ENCODE measurements around the gene RITA1.
A peak's percentile ranks its signal among the peaks of the same experiment; 100 is the strongest.

Gene RITA1

DNA sequence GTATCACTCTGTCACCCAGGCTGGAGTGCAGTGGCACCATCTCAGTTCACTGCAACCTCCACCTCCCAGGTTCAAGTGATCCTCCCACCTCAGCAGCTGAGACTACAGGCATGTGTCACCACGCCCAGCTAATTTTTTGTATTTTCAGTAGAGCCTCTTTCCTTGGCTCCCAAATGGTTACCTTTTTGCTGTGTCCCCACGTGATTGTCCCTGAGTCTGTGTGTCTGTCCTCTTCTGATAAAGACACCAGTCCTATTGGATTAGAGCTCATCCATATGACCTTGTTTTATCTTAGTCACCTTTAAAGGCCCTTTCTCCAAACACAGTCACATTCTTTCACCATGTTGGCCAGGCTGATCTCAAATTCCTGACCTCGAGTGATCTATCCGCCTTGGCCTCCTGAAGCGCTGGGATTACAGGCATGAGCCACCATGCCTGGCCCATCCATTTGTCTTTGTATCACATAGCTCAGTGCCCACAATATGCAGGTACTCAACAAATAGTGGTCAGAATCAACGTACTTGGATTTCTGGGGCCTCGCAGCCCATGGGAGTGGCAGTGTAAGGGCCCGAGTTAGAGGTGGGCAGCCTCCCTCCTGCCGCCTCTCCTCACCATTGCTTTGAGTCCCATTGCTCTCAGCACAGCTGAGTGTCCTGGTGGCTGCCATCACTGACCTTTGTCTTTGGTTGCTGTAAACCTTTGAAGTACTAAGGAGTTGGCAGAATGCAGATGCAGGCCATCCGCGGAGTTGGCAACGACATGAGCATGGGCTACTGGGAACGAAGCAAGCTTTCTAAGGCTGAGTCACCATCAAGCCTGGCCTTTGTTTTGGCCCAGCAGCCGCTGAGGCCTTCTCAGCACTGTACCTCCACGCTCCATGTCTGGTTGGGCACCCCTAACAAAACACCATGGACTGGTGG is 45.1 kb downstream of the RITA1 start:
- DNase-seq (ENCODE audit: low read depth, low spot score) = peak; percentile 62

DNA sequence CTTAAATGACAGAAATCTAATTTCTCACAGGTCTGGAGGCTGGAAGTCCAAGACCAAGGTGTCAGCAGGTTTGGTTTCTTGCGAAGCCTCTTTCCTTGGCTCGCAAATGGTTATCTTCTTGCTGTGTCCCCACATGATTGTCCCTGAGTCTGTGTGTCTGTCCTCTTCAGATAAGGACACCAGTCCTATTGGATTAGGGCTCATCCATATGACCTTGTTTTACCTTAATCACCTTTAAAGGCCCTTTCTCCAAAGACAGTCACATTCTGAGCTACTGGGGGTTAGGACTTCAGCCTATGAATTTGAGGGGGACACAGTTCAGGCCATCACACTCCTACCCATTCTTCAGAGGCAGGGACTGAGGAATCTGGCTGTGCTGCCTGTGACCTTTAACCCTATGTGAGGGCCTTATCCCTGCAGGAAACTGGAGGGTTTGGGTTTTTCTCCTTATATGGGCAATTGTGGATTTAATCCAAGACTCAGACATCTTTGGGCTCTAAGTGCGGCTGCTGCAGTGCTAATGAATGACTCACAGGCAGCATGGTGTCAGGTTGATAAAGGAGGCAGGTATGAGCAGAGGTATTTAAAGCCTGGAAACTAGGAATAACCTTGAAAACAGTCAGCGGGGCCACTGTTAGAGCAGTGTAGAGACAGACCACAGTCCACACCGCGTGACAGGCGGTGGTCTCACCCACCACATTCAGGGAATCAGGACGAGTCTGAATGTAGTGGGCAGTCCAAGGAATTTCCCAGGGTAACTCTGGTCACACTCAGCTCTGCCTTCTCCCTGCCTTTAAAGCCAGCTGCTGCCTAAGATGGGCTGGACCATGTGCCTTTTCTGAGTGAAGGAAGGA is 45.9 kb downstream of the RITA1 start:
- peak; percentile 93 for DNase-seq (ENCODE audit: low read depth, low spot score)

DNA sequence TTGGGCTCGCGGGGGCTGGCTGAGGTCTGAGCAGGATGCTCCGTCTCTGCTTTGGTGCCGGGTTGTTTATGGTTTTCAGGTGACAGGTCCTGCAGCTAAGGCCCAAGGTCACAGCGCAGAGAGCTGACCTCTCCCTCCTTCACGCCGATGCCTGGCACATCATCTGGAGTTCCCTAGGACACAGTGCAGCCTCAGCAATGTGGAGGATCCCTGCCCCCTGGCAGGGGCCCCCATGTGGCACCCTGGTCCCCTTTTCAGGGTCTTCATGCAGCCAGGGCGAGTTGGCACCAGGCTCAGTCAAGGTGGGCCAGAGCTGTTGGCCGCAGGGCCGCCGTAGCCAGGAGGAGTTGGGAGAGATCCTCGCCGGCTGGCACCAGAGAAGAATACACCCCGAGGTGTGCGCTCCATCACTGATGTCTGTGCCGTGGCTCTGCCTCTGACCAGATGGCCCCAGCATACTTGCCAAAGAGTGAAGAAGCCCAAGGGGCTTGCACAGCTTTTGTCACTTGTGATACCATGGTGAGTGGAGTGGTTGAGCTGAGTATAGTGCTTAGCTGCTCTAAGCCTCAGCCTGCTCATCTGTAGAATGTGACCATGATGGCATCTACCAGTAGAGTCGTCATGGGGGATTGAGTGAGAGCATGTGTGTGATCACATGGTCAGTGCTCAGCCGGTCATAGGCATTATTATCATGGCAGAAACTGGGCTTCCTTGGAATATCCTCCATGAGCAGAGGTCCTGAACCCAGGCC is 46.7 kb downstream of the RITA1 start:
- no peak for DNase-seq (ENCODE audit: low read depth, low spot score)

DNA sequence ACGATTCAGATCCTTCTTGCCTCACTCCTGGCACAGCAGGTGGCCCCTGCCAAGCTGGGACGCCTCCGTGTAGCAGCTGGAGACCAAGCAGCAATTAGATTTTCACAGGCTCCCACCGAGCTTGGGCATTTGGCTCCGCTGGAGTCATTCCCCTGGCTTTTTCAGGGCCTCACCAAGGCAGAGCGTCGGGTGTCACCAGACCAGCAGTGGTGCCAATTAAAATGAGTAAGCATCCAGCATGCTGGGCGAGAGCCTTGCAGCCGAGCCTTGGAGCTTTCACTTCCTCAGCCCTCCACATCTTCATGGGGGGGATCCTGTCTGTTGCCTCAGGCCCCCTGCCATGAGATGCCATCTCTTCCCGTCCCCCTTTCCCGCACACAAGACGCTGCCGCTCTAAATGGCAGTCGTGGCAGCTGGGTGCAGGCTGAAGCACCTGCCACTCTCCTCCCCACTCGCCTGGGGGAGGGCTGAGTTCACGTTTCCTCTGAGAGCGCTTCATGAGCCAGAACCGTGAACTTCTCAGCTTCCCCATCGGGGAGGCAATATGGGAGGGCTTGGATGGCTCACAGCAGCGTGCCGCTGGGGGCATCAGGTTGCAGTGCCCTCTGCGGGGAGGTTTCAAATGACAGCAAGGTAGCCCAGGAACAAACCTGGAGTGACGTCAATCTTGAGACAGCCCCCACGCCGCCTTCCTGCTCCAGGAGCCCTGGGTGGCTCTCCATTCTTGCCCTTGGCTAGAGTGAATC is 47.5 kb downstream of the RITA1 start:
- DNase-seq (ENCODE audit: low read depth, low spot score) = peak; percentile 91

DNA sequence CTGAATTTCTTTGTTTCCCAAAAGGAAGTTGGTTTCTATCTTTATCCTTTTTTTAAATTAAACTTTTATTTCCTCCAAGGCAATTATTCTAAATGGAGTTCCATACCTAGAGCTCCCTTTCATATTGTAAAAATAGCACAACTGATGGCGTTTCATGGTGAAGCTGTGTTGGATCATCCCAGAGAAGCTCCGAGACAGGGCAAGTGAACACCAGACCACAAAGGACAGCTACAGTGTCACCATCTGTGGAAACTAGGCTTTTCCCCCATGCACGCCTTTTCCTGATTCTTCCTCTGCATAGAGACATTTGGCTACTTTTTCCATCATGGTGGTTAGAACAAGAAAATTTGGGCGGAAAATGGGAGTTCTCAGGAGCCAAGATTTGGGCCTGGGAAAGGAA is 48.4 kb downstream of the RITA1 start:
- no peak for DNase-seq (ENCODE audit: low read depth, low spot score)

DNA sequence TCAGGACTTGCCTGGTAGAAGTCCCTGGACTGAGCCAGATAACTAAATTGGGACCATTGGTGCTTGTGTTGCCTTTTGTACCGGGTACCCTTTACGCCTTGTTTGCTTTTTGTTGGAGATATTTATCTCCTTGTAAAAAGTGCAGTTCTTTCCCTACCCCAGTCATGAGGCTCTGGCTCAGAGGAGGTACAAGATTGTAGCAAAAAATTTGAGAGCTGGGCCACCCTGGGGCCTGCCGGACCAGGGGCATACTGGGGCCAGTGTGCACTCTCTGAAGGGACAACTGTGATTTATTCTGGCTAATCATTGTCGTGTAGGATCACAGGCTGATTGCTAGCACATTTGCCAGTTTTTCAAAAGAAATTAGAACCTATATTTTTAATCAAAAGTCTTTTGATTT is 49.0 kb downstream of the RITA1 start:
- no peak for DNase-seq (ENCODE audit: low read depth, low spot score)

DNA sequence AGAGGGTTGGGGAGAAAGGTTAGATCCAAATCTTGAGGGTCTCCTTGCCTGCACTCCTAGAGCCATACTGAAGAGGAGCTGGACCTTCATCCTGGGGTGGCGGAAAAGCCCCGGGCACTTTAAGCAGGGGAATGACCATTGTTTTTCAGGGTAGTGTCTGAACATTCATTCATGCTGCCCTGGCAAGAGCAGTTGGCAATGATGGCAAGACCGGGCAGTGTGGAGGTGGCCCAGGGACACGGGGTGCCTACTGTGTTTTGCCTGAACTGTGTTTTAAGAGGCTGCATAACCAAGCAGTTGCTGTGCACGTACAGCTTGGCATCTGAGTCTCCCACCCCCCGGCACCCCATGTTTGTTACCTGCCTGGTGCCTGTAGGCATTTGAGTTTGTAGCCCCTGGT is 50.5 kb downstream of the RITA1 start:
- DNase-seq (ENCODE audit: low read depth, low spot score) = no peak

DNA sequence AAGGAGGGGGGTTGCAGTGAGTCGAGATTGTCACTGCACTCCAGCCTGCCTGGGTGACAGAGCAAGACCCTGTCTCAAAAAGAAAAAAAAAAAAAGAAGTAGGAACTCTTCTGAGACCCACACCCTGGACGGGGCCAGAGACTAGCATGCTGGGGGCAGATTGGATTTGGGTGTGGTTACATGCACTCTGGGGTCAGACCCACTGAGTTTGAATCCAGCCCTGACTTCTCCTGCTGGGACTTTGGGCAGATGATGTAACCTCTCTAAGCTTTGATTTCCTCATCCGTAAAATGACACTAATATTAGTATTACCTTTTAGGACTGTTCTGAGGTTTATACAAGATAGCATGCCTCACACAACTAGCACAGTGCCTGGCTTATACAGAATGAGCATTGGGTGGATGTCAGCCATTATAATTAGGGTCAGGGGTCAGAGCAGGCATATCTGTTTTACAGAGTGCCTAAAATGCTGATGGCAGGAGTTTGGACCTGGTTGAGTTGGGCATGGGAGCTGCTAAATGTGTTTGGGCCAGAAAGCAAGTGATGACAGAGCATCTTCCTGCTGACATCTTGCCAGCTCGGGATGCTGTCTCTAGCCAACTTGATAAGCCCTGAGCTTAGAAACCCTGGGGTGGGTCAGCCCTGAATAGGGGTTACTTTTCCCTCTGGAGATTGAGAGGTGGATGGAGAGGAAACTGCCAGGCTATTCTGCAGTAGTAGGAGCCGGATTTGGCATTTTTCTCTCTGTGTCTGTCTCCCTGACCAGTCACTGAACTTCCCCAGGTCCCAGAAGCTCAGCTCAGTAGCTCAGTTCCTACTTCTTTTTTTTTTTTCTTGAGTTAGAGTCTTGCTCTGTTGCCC is 51.2 kb downstream of the RITA1 start:
- DNase-seq (ENCODE audit: low read depth, low spot score) = no peak

DNA sequence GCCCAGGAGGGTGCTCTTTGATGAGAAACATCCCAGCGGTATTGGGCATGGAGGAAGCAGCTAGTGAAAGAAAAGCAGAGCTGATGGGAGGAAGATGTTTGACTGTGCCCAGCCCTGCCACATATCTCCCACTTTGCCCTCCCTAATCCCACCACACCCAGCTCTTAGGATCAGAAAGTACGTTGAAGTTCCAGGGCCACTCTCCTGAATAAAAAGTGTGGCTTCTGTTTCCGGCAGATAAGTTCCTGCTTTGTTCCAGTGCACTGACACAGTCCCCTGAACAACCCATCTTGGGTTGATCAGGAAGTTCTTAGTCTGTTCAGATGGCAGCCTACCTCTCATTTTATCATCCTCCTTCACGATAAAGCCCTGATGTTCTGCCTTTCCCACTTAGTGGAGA is 52.2 kb downstream of the RITA1 start:
- DNase-seq (ENCODE audit: low read depth, low spot score) = no peak

DNA sequence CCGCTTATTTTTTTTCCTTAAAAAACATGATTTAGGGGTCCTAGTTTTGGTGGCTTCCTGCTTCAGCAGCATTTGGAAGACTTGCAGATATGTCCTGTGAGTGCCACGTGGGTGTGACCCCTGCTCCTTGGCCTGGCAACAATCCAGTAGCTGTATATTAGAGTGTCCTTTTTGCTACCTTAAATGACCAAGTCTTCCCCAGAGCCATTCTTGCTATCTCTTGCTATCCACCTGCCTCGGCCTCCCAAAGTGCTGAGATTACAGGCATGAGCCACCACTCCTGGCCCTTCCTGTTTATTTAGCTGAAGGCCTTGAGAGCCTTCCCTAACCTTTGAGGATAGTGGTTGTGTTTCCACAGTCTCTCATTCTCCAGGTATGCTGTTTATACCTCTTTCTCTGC is 52.8 kb downstream of the RITA1 start:
- no peak for DNase-seq (ENCODE audit: low read depth, low spot score)

DNA sequence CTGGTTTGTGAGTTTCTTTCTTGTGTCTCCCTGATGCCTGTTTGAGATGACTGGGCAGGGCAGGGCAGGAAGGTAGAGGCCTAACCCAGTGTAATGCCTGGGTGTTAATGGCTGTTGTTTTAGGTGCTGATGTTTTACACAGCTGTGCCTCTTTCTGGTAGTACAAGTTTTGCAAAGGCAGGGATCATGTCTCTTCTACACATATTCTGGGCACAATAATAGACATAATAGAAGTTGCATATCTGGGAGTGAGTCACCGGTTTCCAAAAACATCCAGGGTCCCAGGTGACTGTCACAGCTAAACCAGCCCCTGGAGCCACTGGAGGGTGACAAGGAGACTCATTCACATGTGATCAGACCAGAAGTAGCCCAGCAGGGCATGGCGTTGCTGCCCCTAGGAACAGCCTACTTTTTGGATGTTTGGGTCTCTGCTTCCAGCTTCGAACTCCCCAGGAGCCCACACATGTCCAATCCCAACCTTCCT is 53.8 kb downstream of the RITA1 start:
- DNase-seq (ENCODE audit: low read depth, low spot score) = no peak

DNA sequence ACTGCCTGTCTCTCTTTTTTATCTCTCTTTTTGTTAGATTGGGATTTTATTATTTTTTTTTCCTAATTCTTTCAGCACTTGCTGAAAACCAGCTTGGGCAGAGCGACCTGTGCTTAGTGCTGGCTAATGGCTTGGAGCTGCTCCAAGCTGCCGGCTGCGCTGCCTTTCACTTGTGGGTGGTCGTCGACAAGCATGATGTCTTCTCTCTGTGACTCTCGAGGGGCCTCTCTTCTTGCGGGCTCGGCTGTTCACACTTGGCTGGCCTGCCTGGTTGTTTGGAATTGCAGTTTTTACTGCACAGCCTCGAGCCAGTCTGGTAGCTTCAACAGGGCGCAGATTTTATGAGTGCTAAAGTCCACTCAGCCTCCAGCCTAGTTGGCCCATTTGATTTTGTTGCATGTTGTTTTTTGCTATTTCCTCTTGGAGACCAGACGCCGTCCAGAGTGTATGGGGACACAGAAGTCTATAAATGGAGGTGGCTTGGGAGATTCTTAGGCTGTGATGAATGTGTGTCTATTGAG is 54.4 kb downstream of the RITA1 start:
- peak; percentile 62 for DNase-seq (ENCODE audit: low read depth, low spot score)

DNA sequence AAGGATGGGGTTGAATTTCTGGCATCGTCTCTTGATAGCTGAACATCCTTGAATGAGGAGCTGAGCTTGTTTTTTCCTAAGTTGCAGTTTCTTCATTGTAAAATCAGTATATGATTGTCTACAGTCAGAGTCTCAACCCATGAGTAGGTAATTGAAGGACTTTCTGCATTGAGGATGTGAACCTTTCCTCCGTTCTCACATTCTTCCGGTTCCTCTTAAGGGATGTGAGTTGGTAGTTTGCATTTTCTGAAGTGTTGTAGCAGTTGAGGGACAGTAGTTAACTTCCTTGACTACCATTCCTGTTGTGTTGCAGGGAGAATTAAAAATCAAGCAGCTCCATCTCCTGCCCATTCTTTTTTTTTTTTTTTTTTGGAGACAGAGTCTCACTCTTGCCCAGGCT is 54.9 kb downstream of the RITA1 start:
- DNase-seq (ENCODE audit: low read depth, low spot score) = no peak

DNA sequence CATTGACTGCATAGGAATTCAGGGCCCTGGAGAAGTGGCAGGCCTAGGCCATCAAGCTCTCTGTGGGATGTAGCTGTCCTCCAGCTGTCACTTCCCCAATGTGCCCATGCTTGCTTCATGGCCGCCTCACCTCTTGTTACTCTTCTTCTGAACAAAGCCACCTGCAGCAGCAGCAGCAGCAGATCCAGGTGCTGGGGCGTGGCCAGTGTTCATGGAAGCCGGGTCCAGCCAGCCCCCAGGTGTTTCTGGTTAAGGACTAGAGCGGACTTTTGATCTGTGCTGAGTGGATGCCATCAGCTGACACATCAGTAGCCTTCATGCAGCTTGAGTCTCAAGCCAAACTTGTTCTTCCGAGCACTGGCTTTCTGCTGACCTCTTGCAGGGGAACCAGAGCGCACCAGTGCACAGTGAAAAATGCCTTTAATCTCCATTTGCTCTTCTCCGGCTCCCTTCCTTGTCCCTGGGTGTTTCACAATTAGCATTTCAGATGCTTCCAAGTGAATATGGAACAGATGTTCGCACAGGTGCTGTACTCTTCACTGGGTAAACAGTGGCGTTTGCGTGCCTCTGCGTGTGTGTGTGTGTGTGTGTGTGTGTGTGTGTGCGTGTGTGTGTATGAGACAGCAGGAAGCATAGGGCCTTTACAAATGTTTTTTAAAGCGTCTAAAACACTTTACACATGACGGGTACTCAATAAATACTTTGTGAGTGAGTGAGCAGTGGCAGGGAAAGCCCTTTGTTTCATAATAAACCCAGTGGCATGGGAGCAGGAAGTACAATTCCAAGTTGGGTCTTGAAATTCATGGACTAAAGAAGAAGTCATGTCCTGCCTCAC is 55.9 kb downstream of the RITA1 start:
- DNase-seq (ENCODE audit: low read depth, low spot score) = peak; percentile 83

Measured in astrocyte of the hippocampus (primary cell).